ENCODE results near the gene AMHR2. TPM values are rescaled to one million over a fixed set of nuclear protein-coding genes. Genes with fewer than 3 reads are reported as not detected.
"Not testable (repeated sequence)": the region's sequence is repeated elsewhere in the genome, so short reads cannot be mapped to it uniquely, and the experiment has no call there.

AMHR2 gene
- total and polyA plus RNA-seq, 2 donors (not counting 1 experiment from before 2014, with no cell fraction given) = not detected

GRCh38 chr12:53391724-53392123, 31.9 kb upstream of the AMHR2 start:
- DNase-seq (no peak), ATAC-seq (ENCODE audit: low read depth) (no peak)
- peaks cover 0 to 41% of the 10 kb centered on the region in 2 experiments for H3K36me3 ChIP-seq (replicated peaks in 1 of 2; ENCODE audit: control extremely low read depth in 1 of 2, control insufficient read depth in 1 of 2, extremely low read depth in 1 of 2, insufficient read depth in 2 of 2, low read length in 1 of 2)
- POLR2A ChIA-PET = interaction anchor here (0.6 kb wide), 1 partner anchor 14 kb away, joined by 7 read pairs; no protein-coding TSS in a partner anchor
- peaks cover 14 to 25% of the 10 kb centered on the region in 2 donors for H3K4me1 ChIP-seq (ENCODE audit: control insufficient read depth in 2 of 2, insufficient read depth in 2 of 2, low read length in 2 of 2)
- peaks cover 75% of the 10 kb centered on the region for H4K20me1 ChIP-seq (ENCODE audit: control insufficient read depth, insufficient read depth, low read length, poor library complexity, severe bottlenecking)
- no peak overlapping the region for H3K27ac Mint-ChIP-seq
- H3K4me1 Mint-ChIP-seq = peaks cover 40% of the 10 kb centered on the region
- H3K4me2 ChIP-seq (replicated peaks; ENCODE audit: low read depth, low read length, poor library complexity, severe bottlenecking) = no peak overlapping the region
- H3K4me3 ChIP-seq (ENCODE audit: control extremely low read depth in 1 of 5, extremely low read depth in 1 of 5, insufficient read depth in 1 of 5, low read depth in 2 of 5, low read length in 4 of 5) = no peak overlapping the region
- no peak overlapping the region for H3K9ac ChIP-seq (ENCODE audit: low read length)
- H2AFZ ChIP-seq (ENCODE audit: insufficient read depth, low read depth, low read length, poor library complexity, severe bottlenecking) = no peak overlapping the region
- intact Hi-C loops (cut with micrococcal nuclease) = no loop called here
- H3K27me3 Mint-ChIP-seq = no peaks in the 10 kb centered on the region
- H3K27me3 ChIP-seq (replicated peaks in 1 of 4; ENCODE audit: control extremely low read depth in 1 of 4, control insufficient read depth in 3 of 4, insufficient read depth in 4 of 4, low read length in 3 of 4) = no peaks in the 10 kb centered on the region
- TF ChIP-seq EZH2 (IDR thresholded peaks at IDR 0.05; ENCODE audit: borderline replicate concordance, insufficient read depth, low read depth, low read length, poor library complexity, severe bottlenecking) = no peak
- no peak for TF ChIP-seq CTCF (IDR thresholded peaks at IDR 0.05)
- CTCF ChIA-PET = no interaction called here
- no peak overlapping the region for H3K4me3 Mint-ChIP-seq
- H3K9me3 ChIP-seq (ENCODE audit: control extremely low read depth in 1 of 3, control insufficient read depth in 2 of 3, insufficient read depth in 1 of 3, low read length in 2 of 3) = no peaks in the 10 kb centered on the region
- H3K27ac ChIP-seq (ENCODE audit: low read length in 2 of 2) = no peak overlapping the region
- WGBS (ENCODE audit: insufficient coverage) = 93% methylated on average over 3 of the region's 5 CpGs
- no peaks in the 10 kb centered on the region for H3K9me3 Mint-ChIP-seq (ENCODE audit: insufficient read depth)
- H3K79me2 ChIP-seq (ENCODE audit: control insufficient read depth, insufficient read depth, low read length) = peaks cover 96% of the 10 kb centered on the region

GRCh38 chr12:53399896-53400295, 23.8 kb upstream of the AMHR2 start:
- DNase-seq (no peak), ATAC-seq (ENCODE audit: low read depth) (no peak)
- no peak overlapping the region for H3K27ac ChIP-seq (ENCODE audit: low read length in 2 of 2)
- H3K36me3 ChIP-seq (replicated peaks in 1 of 2; ENCODE audit: control extremely low read depth in 1 of 2, control insufficient read depth in 1 of 2, extremely low read depth in 1 of 2, insufficient read depth in 2 of 2, low read length in 1 of 2) = peaks cover 2 to 24% of the 10 kb centered on the region in 2 experiments
- H2AFZ ChIP-seq (ENCODE audit: insufficient read depth, low read depth, low read length, poor library complexity, severe bottlenecking) = no peak overlapping the region
- ChIA-PET POLR2A (no interaction called here), CTCF (interaction anchor here (1.0 kb wide), 1 partner anchor 48 kb away, joined by 3 read pairs; no protein-coding TSS in a partner anchor)
- H3K9me3 Mint-ChIP-seq (ENCODE audit: insufficient read depth) = no peaks in the 10 kb centered on the region
- no peak overlapping the region for H3K4me3 ChIP-seq (ENCODE audit: control extremely low read depth in 1 of 5, extremely low read depth in 1 of 5, insufficient read depth in 1 of 5, low read depth in 2 of 5, low read length in 4 of 5)
- 100% methylated on average over 3 of the region's 7 CpGs for WGBS (ENCODE audit: insufficient coverage)
- intact Hi-C loops (cut with micrococcal nuclease) = no loop called here
- peaks cover 9% of the 10 kb centered on the region for H3K4me1 Mint-ChIP-seq
- no peak overlapping the region for H3K9ac ChIP-seq (ENCODE audit: low read length)
- TF ChIP-seq EZH2 (IDR thresholded peaks at IDR 0.05; ENCODE audit: borderline replicate concordance, insufficient read depth, low read depth, low read length, poor library complexity, severe bottlenecking) = no peak
- no peak for TF ChIP-seq CTCF (IDR thresholded peaks at IDR 0.05)
- H3K4me1 ChIP-seq (ENCODE audit: control insufficient read depth in 2 of 2, insufficient read depth in 2 of 2, low read length in 2 of 2) = no peaks in the 10 kb centered on the region
- no peak overlapping the region for H3K4me2 ChIP-seq (replicated peaks; ENCODE audit: low read depth, low read length, poor library complexity, severe bottlenecking)
- no peaks in the 10 kb centered on the region for H3K9me3 ChIP-seq (ENCODE audit: control extremely low read depth in 1 of 3, control insufficient read depth in 2 of 3, insufficient read depth in 1 of 3, low read length in 2 of 3)
- H3K27me3 Mint-ChIP-seq = no peaks in the 10 kb centered on the region
- H3K27ac Mint-ChIP-seq = no peak overlapping the region
- peaks cover 66% of the 10 kb centered on the region for H4K20me1 ChIP-seq (ENCODE audit: control insufficient read depth, insufficient read depth, low read length, poor library complexity, severe bottlenecking)
- no peaks in the 10 kb centered on the region for H3K27me3 ChIP-seq (replicated peaks in 1 of 4; ENCODE audit: control extremely low read depth in 1 of 4, control insufficient read depth in 3 of 4, insufficient read depth in 4 of 4, low read length in 3 of 4)
- H3K4me3 Mint-ChIP-seq = no peak overlapping the region
- H3K79me2 ChIP-seq (ENCODE audit: control insufficient read depth, insufficient read depth, low read length) = peaks cover 88% of the 10 kb centered on the region

- H3K4me3 Mint-ChIP-seq; H3K9ac ChIP-seq (ENCODE audit: low read length); H2AFZ ChIP-seq (ENCODE audit: insufficient read depth, low read depth, low read length, poor library complexity, severe bottlenecking); H3K9me3 Mint-ChIP-seq (ENCODE audit: insufficient read depth); H3K27ac Mint-ChIP-seq; H3K27ac ChIP-seq (ENCODE audit: low read length in 2 of 2); intact Hi-C loops (cut with micrococcal nuclease); H3K4me3 ChIP-seq (ENCODE audit: control extremely low read depth in 1 of 5, extremely low read depth in 1 of 5, insufficient read depth in 1 of 5, low read depth in 2 of 5, low read length in 4 of 5); POLR2A ChIA-PET; H3K4me1 Mint-ChIP-seq; H3K27me3 Mint-ChIP-seq; H3K4me2 ChIP-seq (replicated peaks; ENCODE audit: low read depth, low read length, poor library complexity, severe bottlenecking); H3K4me1 ChIP-seq (ENCODE audit: control insufficient read depth in 2 of 2, insufficient read depth in 2 of 2, low read length in 2 of 2); DNase-seq; H3K27me3 ChIP-seq (replicated peaks in 1 of 4; ENCODE audit: control extremely low read depth in 1 of 4, control insufficient read depth in 3 of 4, insufficient read depth in 4 of 4, low read length in 3 of 4); H3K9me3 ChIP-seq (ENCODE audit: control extremely low read depth in 1 of 3, control insufficient read depth in 2 of 3, insufficient read depth in 1 of 3, low read length in 2 of 3); ATAC-seq (ENCODE audit: low read depth): not testable (repeated sequence)
- CTCF ChIA-PET = interaction anchor here (1.3 to 1.4 kb wide), 2 partner anchors 19 to 58 kb away, joined by 5 to 7 read pairs; no protein-coding TSS in a partner anchor
- peaks cover 82% of the 10 kb centered on the region for H3K79me2 ChIP-seq (ENCODE audit: control insufficient read depth, insufficient read depth, low read length)
- peaks cover 66% of the 10 kb centered on the region for H4K20me1 ChIP-seq (ENCODE audit: control insufficient read depth, insufficient read depth, low read length, poor library complexity, severe bottlenecking)
- H3K36me3 ChIP-seq (replicated peaks in 1 of 2; ENCODE audit: control extremely low read depth in 1 of 2, control insufficient read depth in 1 of 2, extremely low read depth in 1 of 2, insufficient read depth in 2 of 2, low read length in 1 of 2) = peaks cover 5 to 26% of the 10 kb centered on the region in 2 experiments
- WGBS (ENCODE audit: insufficient coverage) = 99% methylated on average over 14 of the region's 16 CpGs
Measured at GRCh38 chr12:53402351-53402750, 21.3 kb upstream of the AMHR2 start.
